ENCODE results near the gene MLNR.

MLNR gene

GRCh38 chr13:49226613-49227012 lies 6.5 kb downstream of the MLNR start:
- DNase-seq = no peak

GRCh38 chr13:49234741-49235140 lies 14.6 kb downstream of the MLNR start:
- no peak for DNase-seq

- no peak for DNase-seq
Observed at GRCh38 chr13:49235856-49236431, 15.8 kb downstream of the MLNR start.

- no peak for DNase-seq
Observed at GRCh38 chr13:49238621-49239020, 18.5 kb downstream of the MLNR start.

GRCh38 chr13:49240017-49240416 lies 19.9 kb downstream of the MLNR start:
- DNase-seq = peak; percentile 40

GRCh38 chr13:49241296-49241695 lies 21.2 kb downstream of the MLNR start:
- DNase-seq = no peak

GRCh38 chr13:49245101-49245500 lies 25.0 kb downstream of the MLNR start:
- no peak for DNase-seq

GRCh38 chr13:49246850-49247642 lies 26.9 kb downstream of the MLNR start:
- no peak for DNase-seq

- DNase-seq = peak; percentile 93
Observed at GRCh38 chr13:49247643-49248621, 27.8 kb downstream of the MLNR start, which contains the start of gene CDADC1. CDADC1 (plus strand) TSS chr13:49247925; CDS start chr13:49248038, 113 bp downstream.

- DNase-seq = no peak
Observed at GRCh38 chr13:49248622-49249002, 28.5 kb downstream of the MLNR start.

GRCh38 chr13:49251326-49251725 lies 31.2 kb downstream of the MLNR start:
- DNase-seq = no peak

- no peak for DNase-seq
Observed at GRCh38 chr13:49253310-49253709, 33.2 kb downstream of the MLNR start.

GRCh38 chr13:49254007-49254406 lies 33.9 kb downstream of the MLNR start:
- no peak for DNase-seq

- no peak for DNase-seq
Observed at GRCh38 chr13:49256841-49257240, 36.7 kb downstream of the MLNR start.

GRCh38 chr13:49258089-49258796 lies 38.1 kb downstream of the MLNR start:
- DNase-seq = no peak

- no peak for DNase-seq
Observed at GRCh38 chr13:49259586-49259985, 39.4 kb downstream of the MLNR start.

GRCh38 chr13:49262634-49263033 lies 42.5 kb downstream of the MLNR start:
- no peak for DNase-seq

- DNase-seq = no peak
Observed at GRCh38 chr13:49265822-49266221, 45.7 kb downstream of the MLNR start.

- no peak for DNase-seq
Observed at GRCh38 chr13:49271264-49271663, 51.1 kb downstream of the MLNR start.

All from CD4-positive, alpha-beta T cell treated with Interleukin-15 for 1 hour (primary cell).